Measurements from ENCODE around the gene C12orf56. TPM values are rescaled to one million over a fixed set of nuclear protein-coding genes. Genes with fewer than 3 reads are reported as not detected.

Gene C12orf56
- total and polyA plus RNA-seq, 4 donors: 0.19 to 2.4 (median 1.2) TPM

DNA sequence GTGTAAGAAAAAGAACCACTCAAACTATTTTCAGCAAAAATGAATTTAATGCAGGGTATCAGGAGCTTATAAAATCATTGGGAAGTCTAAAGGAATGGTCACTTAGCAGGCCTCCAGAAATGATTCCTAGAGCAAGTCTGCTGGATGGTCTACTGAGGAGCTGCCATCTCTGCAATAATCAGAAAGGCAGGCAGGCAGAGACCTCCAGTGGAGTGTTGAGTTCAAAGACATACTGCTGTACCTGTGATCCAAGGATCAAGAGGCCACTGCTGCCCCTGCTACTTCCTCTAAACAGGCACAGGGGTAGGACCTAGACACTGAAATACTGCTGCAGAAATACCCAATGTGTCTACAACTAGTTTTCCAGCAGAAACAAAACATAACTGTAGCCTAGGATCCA, 154.0 kb downstream of the C12orf56 start:
- no peaks in the 10 kb centered on the region for H3K27me3 ChIP-seq (ENCODE audit: control insufficient read depth, insufficient read depth, low read length)
- H3K9me3 ChIP-seq (ENCODE audit: control insufficient read depth, insufficient read depth, low read length): no peaks in the 10 kb centered on the region
- H3K27ac ChIP-seq (ENCODE audit: low read depth, low read length): no peak overlapping the region
- H3K4me3 ChIP-seq (ENCODE audit: low read depth, low read length): no peak overlapping the region
- peak in 2 of 6 donors; percentile 13 to 14 for DNase-seq (ENCODE audit: low read depth in 4 of 6, low spot score in 6 of 6)
- no peaks in the 10 kb centered on the region for H3K4me1 ChIP-seq (ENCODE audit: control insufficient read depth, insufficient read depth, low read length)
- no peaks in the 10 kb centered on the region for H3K36me3 ChIP-seq (ENCODE audit: control insufficient read depth, insufficient read depth, low read length)

DNA sequence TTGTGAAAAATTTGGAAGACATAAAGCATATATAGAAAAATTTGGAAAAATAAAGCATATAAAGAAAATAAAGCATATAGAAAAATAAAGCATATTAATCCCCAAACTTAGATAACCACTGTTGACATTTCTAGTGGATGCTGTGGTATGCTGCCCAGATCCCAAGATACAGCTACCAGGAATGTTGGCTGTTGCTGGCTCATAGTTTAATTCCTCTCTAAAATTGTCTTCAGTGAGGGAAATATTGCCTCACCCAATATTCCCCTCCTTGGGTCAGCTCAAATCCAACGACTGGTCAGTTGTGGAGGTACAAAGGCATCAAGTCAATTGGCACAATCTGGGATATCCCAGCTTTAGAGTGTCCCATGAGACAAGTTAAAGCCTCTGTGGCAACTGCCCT, 158.4 kb downstream of the C12orf56 start:
- Histone ChIP-seq H3K27me3 (ENCODE audit: control insufficient read depth, insufficient read depth, low read length) (no peaks in the 10 kb centered on the region), H3K9me3 (ENCODE audit: control insufficient read depth, insufficient read depth, low read length) (no peaks in the 10 kb centered on the region), H3K4me3 (ENCODE audit: low read depth, low read length) (no peak overlapping the region), H3K4me1 (ENCODE audit: control insufficient read depth, insufficient read depth, low read length) (no peaks in the 10 kb centered on the region), H3K36me3 (ENCODE audit: control insufficient read depth, insufficient read depth, low read length) (no peaks in the 10 kb centered on the region), H3K27ac (ENCODE audit: low read depth, low read length) (no peak overlapping the region)
- WGBS (ENCODE audit: insufficient coverage): 75% methylated on average over 1 of the region's 1 CpG
- no peak for DNase-seq (ENCODE audit: low read depth in 4 of 6, low spot score in 6 of 6)

DNA sequence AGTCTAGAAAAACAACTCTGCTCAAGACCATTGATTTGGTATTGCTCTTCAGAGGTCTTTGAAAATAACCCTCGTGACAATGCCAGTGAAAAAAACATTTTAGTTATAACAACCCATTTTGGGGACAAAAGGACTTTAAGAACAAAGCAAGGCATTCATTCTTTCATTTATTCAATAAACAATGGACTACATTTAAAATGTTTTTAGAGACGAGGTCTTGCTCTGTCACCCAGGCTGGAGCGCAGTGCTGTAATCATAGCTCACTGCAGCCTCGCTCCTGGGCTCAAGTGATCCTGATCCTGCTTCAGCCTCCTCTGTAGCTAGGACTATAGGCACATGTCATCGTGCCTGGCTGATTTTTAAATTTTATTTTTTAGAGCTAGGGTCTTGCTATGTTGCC, 160.8 kb downstream of the C12orf56 start:
- 93% methylated on average over 3 of the region's 5 CpGs for WGBS (ENCODE audit: insufficient coverage)
- H3K9me3 ChIP-seq (ENCODE audit: control insufficient read depth, insufficient read depth, low read length): no peaks in the 10 kb centered on the region
- H3K27ac ChIP-seq (ENCODE audit: low read depth, low read length): no peak overlapping the region
- H3K27me3 ChIP-seq (ENCODE audit: control insufficient read depth, insufficient read depth, low read length): no peaks in the 10 kb centered on the region
- no peak for DNase-seq (ENCODE audit: low read depth in 4 of 6, low spot score in 6 of 6)
- no peak overlapping the region for H3K4me3 ChIP-seq (ENCODE audit: low read depth, low read length)
- no peaks in the 10 kb centered on the region for H3K36me3 ChIP-seq (ENCODE audit: control insufficient read depth, insufficient read depth, low read length)
- H3K4me1 ChIP-seq (ENCODE audit: control insufficient read depth, insufficient read depth, low read length): no peaks in the 10 kb centered on the region

DNA sequence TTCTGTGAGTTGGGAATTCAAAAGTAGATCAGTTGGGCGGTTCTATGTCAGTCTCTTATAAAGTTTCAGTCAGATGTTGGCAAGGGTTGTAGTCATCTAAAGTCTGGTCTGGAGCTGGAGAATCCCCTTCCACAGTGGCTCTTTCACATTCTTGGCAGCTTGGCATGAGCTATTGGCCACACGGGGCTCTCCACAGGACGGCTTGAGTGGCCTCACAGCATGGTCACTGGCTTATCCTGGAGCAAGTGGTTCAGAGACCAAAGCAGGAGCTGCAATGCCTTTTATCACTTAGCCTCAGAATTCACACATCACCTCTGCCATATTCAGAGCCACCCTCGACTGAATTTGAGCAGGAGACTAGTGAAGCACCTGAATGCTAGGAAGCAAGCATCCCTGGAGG, 161.3 kb downstream of the C12orf56 start:
- Histone ChIP-seq H3K4me3 (ENCODE audit: low read depth, low read length) (no peak overlapping the region), H3K27ac (ENCODE audit: low read depth, low read length) (no peak overlapping the region), H3K4me1 (ENCODE audit: control insufficient read depth, insufficient read depth, low read length) (no peaks in the 10 kb centered on the region), H3K9me3 (ENCODE audit: control insufficient read depth, insufficient read depth, low read length) (no peaks in the 10 kb centered on the region), H3K36me3 (ENCODE audit: control insufficient read depth, insufficient read depth, low read length) (no peaks in the 10 kb centered on the region), H3K27me3 (ENCODE audit: control insufficient read depth, insufficient read depth, low read length) (no peaks in the 10 kb centered on the region)
- DNase-seq (ENCODE audit: low read depth in 4 of 6, low spot score in 6 of 6): no peak
- 43% methylated on average over 2 of the region's 4 CpGs for WGBS (ENCODE audit: insufficient coverage)

DNA sequence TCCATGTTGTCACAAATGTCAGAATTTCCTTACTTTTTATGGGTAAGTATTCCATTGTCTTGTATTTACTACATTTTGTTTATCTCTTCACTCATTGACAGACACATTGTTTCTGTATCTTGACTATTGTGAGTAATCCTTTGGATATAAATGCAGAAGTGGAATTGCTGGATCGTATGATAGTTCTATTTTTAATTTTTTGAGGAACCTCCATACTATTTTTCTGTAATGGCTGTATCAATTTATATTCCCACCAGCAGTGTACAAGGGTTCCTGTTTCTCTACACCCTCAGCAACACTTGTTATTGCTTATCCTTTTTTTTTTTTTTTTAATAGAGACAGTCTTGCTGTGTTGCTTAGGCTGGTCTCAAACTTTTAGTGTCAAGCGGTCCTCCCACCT, 164.9 kb downstream of the C12orf56 start:
- peaks cover 8% of the 10 kb centered on the region for H3K4me1 ChIP-seq (ENCODE audit: control insufficient read depth, insufficient read depth, low read length)
- H3K27me3 ChIP-seq (ENCODE audit: control insufficient read depth, insufficient read depth, low read length): no peaks in the 10 kb centered on the region
- no peak overlapping the region for H3K4me3 ChIP-seq (ENCODE audit: low read depth, low read length)
- H3K36me3 ChIP-seq (ENCODE audit: control insufficient read depth, insufficient read depth, low read length): no peaks in the 10 kb centered on the region
- no CpG with 5 or more reads among the region's 2 CpGs for WGBS (ENCODE audit: insufficient coverage)
- no peaks in the 10 kb centered on the region for H3K9me3 ChIP-seq (ENCODE audit: control insufficient read depth, insufficient read depth, low read length)
- DNase-seq (ENCODE audit: low read depth in 4 of 6, low spot score in 6 of 6): no peak
- H3K27ac ChIP-seq (ENCODE audit: low read depth, low read length): no peak overlapping the region

DNA sequence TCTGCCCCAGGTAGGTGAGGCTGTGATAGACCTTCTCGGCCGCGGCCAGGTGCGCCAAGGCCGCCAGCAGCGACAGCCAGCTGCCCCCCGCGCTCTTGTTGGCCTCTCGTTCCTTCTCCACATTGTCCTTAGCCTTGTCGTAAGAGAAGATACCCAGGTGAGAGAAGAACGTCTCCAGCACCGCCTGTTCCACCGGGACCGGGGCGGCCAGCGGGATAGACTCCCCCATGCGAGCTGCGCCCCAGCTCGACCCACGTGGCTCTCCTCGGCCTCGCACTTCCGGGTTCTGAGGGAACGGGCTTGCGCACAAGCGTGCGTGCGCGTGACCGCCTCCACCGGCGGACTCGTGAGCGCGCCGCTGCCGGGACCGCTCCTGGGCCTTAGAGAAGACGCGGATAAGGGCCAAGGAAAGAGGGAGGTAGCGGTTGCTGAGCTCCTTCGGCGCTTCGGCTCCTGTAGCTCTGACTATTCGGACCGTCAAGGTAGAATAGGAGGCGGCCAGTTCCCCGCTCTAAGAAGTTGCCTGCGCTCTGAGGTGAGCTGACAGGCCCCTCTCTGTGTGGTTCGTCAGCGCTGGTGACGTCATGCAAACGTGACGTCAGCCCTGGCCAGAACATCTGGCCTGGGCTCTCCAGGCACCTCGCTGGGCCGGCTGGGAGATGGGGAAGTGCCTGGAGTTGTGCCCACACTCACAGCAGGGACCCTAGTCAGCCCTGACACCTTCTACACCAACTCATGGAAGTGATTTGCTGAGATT, 168.4 kb downstream of the C12orf56 start, which contains the start of gene KICS2:
Gene KICS2 (minus strand): TSS at position 288 of the 757 bp plus-strand sequence. CDS start 59 bp downstream, at position 229.
- DNase-seq (ENCODE audit: low read depth in 4 of 6, low spot score in 6 of 6): peak; percentile 84 to 98 (median 87)
- peak within 1 kb of the TSS; percentile 97 for H3K4me3 ChIP-seq (ENCODE audit: low read depth, low read length)
- peaks cover 8% of the 10 kb centered on the region for H3K4me1 ChIP-seq (ENCODE audit: control insufficient read depth, insufficient read depth, low read length)
- H3K36me3 ChIP-seq (ENCODE audit: control insufficient read depth, insufficient read depth, low read length): no peaks in the 10 kb centered on the region
- H3K27ac ChIP-seq (ENCODE audit: low read depth, low read length): peak within 1 kb of the TSS; percentile 96
- WGBS (ENCODE audit: insufficient coverage): 0% methylated on average over 56 of the region's 56 CpGs
- H3K27me3 ChIP-seq (ENCODE audit: control insufficient read depth, insufficient read depth, low read length): no peaks in the 10 kb centered on the region
- H3K9me3 ChIP-seq (ENCODE audit: control insufficient read depth, insufficient read depth, low read length): no peaks in the 10 kb centered on the region

DNA sequence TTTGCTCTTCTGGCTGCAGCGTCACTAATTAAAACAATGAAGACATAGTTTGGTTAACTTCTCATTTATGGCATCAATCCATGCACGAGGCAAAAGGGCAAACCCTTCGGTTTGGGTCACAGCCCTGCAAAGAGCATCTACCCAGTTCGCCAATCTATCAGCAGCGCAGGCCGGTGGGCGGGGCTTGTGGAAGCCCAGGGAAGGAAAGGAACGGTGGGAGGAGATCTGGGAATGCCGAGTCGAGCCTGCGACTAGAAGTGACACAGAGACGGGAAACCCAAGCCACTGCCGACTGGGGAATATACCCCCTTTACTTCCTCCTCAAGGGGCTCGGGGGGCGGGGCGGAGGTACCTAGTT, 168.9 kb downstream of the C12orf56 start:
- 0% methylated on average over 10 of the region's 16 CpGs for WGBS (ENCODE audit: insufficient coverage)
- no peaks in the 10 kb centered on the region for H3K9me3 ChIP-seq (ENCODE audit: control insufficient read depth, insufficient read depth, low read length)
- H3K4me1 ChIP-seq (ENCODE audit: control insufficient read depth, insufficient read depth, low read length): peaks cover 8% of the 10 kb centered on the region
- peak in 5 of 6 donors; percentile 61 to 94 (median 71) for DNase-seq (ENCODE audit: low read depth in 4 of 6, low spot score in 6 of 6)
- no peaks in the 10 kb centered on the region for H3K36me3 ChIP-seq (ENCODE audit: control insufficient read depth, insufficient read depth, low read length)
- peak overlapping the region; percentile 97 for H3K4me3 ChIP-seq (ENCODE audit: low read depth, low read length)
- peak overlapping the region; percentile 96 for H3K27ac ChIP-seq (ENCODE audit: low read depth, low read length)
- no peaks in the 10 kb centered on the region for H3K27me3 ChIP-seq (ENCODE audit: control insufficient read depth, insufficient read depth, low read length)

DNA sequence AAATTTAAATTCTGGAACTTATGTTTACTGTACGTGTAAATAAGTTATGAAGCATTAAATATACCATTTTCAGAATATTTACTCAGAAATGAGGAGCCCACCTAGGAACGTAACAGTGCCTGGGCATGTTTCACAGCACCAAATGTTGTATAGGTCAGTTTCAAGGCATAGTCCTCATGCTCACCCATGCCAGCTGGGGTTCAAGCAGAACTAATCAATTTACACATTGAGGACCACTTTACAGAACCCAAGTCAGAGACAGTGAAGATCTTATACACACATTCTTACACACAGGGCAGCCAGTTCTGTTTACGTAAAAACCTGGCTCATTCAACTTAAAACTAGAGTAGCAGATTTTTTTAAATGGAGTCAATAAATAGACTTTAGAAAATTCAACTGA, 170.5 kb downstream of the C12orf56 start:
- no peak overlapping the region for H3K27ac ChIP-seq (ENCODE audit: low read depth, low read length)
- no peaks in the 10 kb centered on the region for H3K9me3 ChIP-seq (ENCODE audit: control insufficient read depth, insufficient read depth, low read length)
- H3K36me3 ChIP-seq (ENCODE audit: control insufficient read depth, insufficient read depth, low read length): no peaks in the 10 kb centered on the region
- no peaks in the 10 kb centered on the region for H3K27me3 ChIP-seq (ENCODE audit: control insufficient read depth, insufficient read depth, low read length)
- H3K4me3 ChIP-seq (ENCODE audit: low read depth, low read length): no peak overlapping the region
- no CpG with 5 or more reads among the region's 3 CpGs for WGBS (ENCODE audit: insufficient coverage)
- H3K4me1 ChIP-seq (ENCODE audit: control insufficient read depth, insufficient read depth, low read length): peaks cover 8% of the 10 kb centered on the region
- no peak for DNase-seq (ENCODE audit: low read depth in 4 of 6, low spot score in 6 of 6)

DNA sequence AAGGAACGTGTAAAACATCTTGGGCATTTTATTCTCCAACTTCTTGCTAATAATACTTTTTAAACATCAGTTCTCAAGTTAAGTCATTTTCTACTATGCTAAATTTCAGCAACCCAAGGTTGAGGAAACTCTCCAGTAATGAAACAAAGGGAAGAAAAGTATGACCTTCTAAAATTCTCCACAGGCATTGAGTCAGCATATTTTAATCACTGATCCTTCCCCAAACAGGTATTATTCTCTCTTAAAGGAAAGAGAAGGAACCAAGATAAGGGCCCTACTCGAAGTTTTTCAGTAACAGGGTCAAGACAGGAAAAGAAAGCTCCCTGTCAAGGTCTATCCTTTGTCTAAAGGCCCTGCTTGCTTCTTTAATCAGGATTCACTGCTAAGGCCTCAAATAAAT, 171.4 kb downstream of the C12orf56 start:
- no peak overlapping the region for H3K4me3 ChIP-seq (ENCODE audit: low read depth, low read length)
- no peaks in the 10 kb centered on the region for H3K9me3 ChIP-seq (ENCODE audit: control insufficient read depth, insufficient read depth, low read length)
- H3K27ac ChIP-seq (ENCODE audit: low read depth, low read length): no peak overlapping the region
- no peak for DNase-seq (ENCODE audit: low read depth in 4 of 6, low spot score in 6 of 6)
- H3K27me3 ChIP-seq (ENCODE audit: control insufficient read depth, insufficient read depth, low read length): no peaks in the 10 kb centered on the region
- H3K4me1 ChIP-seq (ENCODE audit: control insufficient read depth, insufficient read depth, low read length): peaks cover 8% of the 10 kb centered on the region
- no peaks in the 10 kb centered on the region for H3K36me3 ChIP-seq (ENCODE audit: control insufficient read depth, insufficient read depth, low read length)
- no CpG with 5 or more reads among the region's 2 CpGs for WGBS (ENCODE audit: insufficient coverage)

DNA sequence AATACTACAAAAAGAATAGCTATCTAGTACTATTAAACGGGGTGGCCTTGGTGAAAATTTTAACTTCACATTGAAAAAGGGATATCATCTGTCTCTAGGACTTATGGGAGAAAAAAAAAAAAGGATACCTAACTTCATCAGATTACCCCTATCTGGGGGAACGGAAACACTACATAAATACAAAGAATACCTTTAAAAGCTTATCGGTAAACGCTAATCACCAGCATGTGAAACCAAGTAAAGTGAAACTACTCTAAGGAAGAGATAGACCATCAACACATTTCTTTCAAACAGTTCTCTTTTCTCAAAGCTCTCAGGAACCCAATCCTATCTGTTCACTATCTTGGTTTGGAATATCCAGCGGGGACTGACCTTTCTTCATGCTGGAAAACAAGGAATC, 172.0 kb downstream of the C12orf56 start:
- DNase-seq (ENCODE audit: low read depth in 4 of 6, low spot score in 6 of 6): no peak
- H3K9me3 ChIP-seq (ENCODE audit: control insufficient read depth, insufficient read depth, low read length): no peaks in the 10 kb centered on the region
- no peaks in the 10 kb centered on the region for H3K27me3 ChIP-seq (ENCODE audit: control insufficient read depth, insufficient read depth, low read length)
- no peak overlapping the region for H3K27ac ChIP-seq (ENCODE audit: low read depth, low read length)
- no peak overlapping the region for H3K4me3 ChIP-seq (ENCODE audit: low read depth, low read length)
- WGBS (ENCODE audit: insufficient coverage): 93% methylated on average over 3 of the region's 5 CpGs
- no peaks in the 10 kb centered on the region for H3K36me3 ChIP-seq (ENCODE audit: control insufficient read depth, insufficient read depth, low read length)
- peaks cover 8% of the 10 kb centered on the region for H3K4me1 ChIP-seq (ENCODE audit: control insufficient read depth, insufficient read depth, low read length)

All from spinal cord (tissue), 10 donors.